Endodermal cell (in vitro differentiated cells): ENCODE results near the gene NFIA. TPM values are rescaled to one million over a fixed set of nuclear protein-coding genes. Genes with fewer than 3 reads are reported as not detected.

Experiments
- DNase-seq: peaks from one replicate; pipeline ENCODE4 v3.0.0-alpha.2; 2017
- H3K27ac ChIP-seq: 2 replicates; pipeline ENCODE4 v1.5.1; 2013; ENCODE audit warnings: mild to moderate bottlenecking, low read depth, low read length, moderate library complexity
- H3K27me3 ChIP-seq: 2 replicates; pipeline ENCODE4 v1.6.1; 2013; ENCODE audit warnings: mild to moderate bottlenecking, low read length, moderate library complexity; ENCODE audit not compliant: insufficient read depth, control insufficient read depth, poor library complexity, severe bottlenecking
- H3K36me3 ChIP-seq: 2 replicates; pipeline ENCODE4 v1.7.0; 2013; ENCODE audit warnings: mild to moderate bottlenecking, low read length, moderate library complexity; ENCODE audit not compliant: control insufficient read depth, insufficient read depth
- H3K4me1 ChIP-seq: one replicate; pipeline ENCODE4 v1.7.0; 2013; ENCODE audit warnings: low read length; ENCODE audit not compliant: control insufficient read depth, insufficient read depth
- H3K4me3 ChIP-seq: 2 replicates; pipeline ENCODE4 v1.5.1; 2013; ENCODE audit warnings: mild to moderate bottlenecking, low read length, moderate library complexity
- H3K9ac ChIP-seq: 2 replicates; pipeline ENCODE4 v1.6.1; 2013; ENCODE audit warnings: mild to moderate bottlenecking, low read length, moderate library complexity; ENCODE audit not compliant: poor library complexity, severe bottlenecking; ENCODE audit errors: extremely low read depth
- H3K9me3 ChIP-seq: 2 replicates; pipeline ENCODE4 v1.6.1; 2013; ENCODE audit warnings: mild to moderate bottlenecking, low read length, moderate library complexity; ENCODE audit not compliant: control insufficient read depth
- H3K27ac Mint-ChIP-seq: 2 replicates; pipeline ENCODE4 v1.8.0; 2020; ENCODE audit warnings: mixed read lengths
- H3K27me3 Mint-ChIP-seq: 2 replicates; pipeline ENCODE4 v1.8.0; 2021; ENCODE audit warnings: mild to moderate bottlenecking, mixed read lengths; ENCODE audit not compliant: insufficient read depth
- H3K36me3 Mint-ChIP-seq: 2 replicates; pipeline ENCODE4 v1.8.0; 2020; ENCODE audit warnings: low read depth, mixed read lengths
- H3K4me1 Mint-ChIP-seq: 2 replicates; pipeline ENCODE4 v1.8.0; 2020; ENCODE audit warnings: mixed read lengths
- H3K4me3 Mint-ChIP-seq: 2 replicates; pipeline ENCODE4 v1.8.0; 2020; ENCODE audit warnings: mild to moderate bottlenecking, moderate library complexity, mixed read lengths
- H3K9me3 Mint-ChIP-seq: 2 replicates; pipeline ENCODE4 v1.8.0; 2020; ENCODE audit warnings: mild to moderate bottlenecking, mixed read lengths
- CTCF ChIP-seq: fragments of 200-600 bp; sonication (generic); conservative IDR thresholded peaks from 2 replicates; pipeline ENCODE4 v1.5.0; 2021; ENCODE audit warnings: antibody characterized with exemption, mild to moderate bottlenecking
- WGBS, 2 experiments: methylation state at CpG; one replicate each; pipeline versions ENCODE4 v1.1.5 to v1.1.7; 2013; ENCODE audit warnings: missing lambda C conversion rate in 2 of 2, mixed read lengths in 1 of 2; ENCODE audit not compliant: insufficient coverage in 1 of 2, insufficient read length in 1 of 2; 5-methylcytosine and 5-hydroxymethylcytosine counted together
- total RNA-seq, 2 donors: library from RNA; stranded (reverse); fragmentation: NEBNext Ultra II Directional in 1 of 2; extraction: Animal tissue kit (Norgen Biotek cat#: 25700) in 1 of 2; gene quantifications; 2 replicates in 1 of 2; 3 replicates in 1 of 2; pipeline ENCODE4 v1.2.1, GENCODE V29; 2021

NFIA gene
- total RNA-seq, 2 donors from 2014 or later, result 2.3 to 3.8 TPM

GRCh38 chr1:61400997-61401396, 318.6 kb downstream of the NFIA start:
- Mint-ChIP-seq H3K27ac (no peak overlapping the region), H3K9me3 (no peaks in the 10 kb centered on the region), H3K4me3 (no peak overlapping the region), H3K4me1 (peaks cover 17% of the 10 kb centered on the region), H3K27me3 (no peaks in the 10 kb centered on the region), H3K36me3 (no peaks in the 10 kb centered on the region)
- DNase-seq, result no peak
- Histone ChIP-seq H3K9me3 (no peaks in the 10 kb centered on the region), H3K4me1 (peaks cover 7% of the 10 kb centered on the region), H3K27me3 (no peaks in the 10 kb centered on the region), H3K4me3 (no peak overlapping the region), H3K27ac (no peak overlapping the region), H3K9ac (no peak overlapping the region), H3K36me3 (no peaks in the 10 kb centered on the region)
- no peak for TF ChIP-seq CTCF
- WGBS, 2 experiments, result 91 to 98% methylated on average over 3 of the region's 3 CpGs

GRCh38 chr1:61403679-61404596, 321.6 kb downstream of the NFIA start:
- H3K4me1 Mint-ChIP-seq, result peaks cover 12% of the 10 kb centered on the region
- peaks cover 7% of the 10 kb centered on the region for H3K4me1 ChIP-seq
- no peaks in the 10 kb centered on the region for H3K36me3 Mint-ChIP-seq
- 88 to 100% methylated on average over 8 to 12 of the region's 12 CpGs for WGBS, 2 experiments
- H3K9me3 ChIP-seq, result no peaks in the 10 kb centered on the region
- H3K9ac ChIP-seq, result no peak overlapping the region
- no peak for DNase-seq
- H3K27ac Mint-ChIP-seq, result no peak overlapping the region
- no peak overlapping the region for H3K27ac ChIP-seq
- H3K27me3 Mint-ChIP-seq, result no peaks in the 10 kb centered on the region
- H3K27me3 ChIP-seq, result no peaks in the 10 kb centered on the region
- H3K4me3 ChIP-seq, result no peak overlapping the region
- TF ChIP-seq CTCF, result no peak
- no peaks in the 10 kb centered on the region for H3K36me3 ChIP-seq
- no peak overlapping the region for H3K4me3 Mint-ChIP-seq
- H3K9me3 Mint-ChIP-seq, result no peaks in the 10 kb centered on the region

DNA sequence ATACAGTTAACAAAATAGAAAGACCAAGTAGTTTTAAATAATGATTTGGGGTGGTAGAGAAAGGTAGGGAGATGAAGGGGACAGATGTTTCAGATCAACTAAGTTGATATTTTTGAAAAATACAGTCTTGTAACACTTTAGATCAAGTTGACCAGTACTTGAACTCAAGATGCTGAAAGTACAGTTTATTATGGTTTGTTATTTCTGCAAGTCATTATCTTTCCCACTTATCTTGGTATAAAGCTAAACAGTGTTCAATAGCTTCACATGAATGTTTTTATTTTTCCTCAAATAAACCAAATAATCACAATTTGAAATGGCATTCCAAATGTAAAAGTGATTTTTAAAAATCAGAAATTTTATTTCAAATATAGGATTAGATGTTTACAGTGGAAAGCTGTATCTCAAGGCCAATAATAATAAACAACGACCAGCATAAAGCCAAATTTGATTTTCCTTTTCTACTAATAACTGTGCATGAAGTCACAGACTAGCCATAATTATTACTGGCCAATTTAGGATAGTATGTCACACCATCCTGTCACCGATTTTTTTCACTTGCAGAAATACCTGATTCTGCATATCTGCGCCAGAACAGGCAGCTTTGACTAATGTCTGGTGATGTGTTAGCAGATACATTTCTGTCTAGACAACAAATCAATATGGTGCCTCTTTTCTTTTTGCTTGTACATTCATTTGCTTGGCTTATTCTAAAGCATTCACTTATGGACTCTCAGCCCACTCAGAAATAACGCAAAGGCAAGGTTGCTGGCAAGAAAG, 322.4 kb downstream of the NFIA start:
- no peak for DNase-seq
- Histone ChIP-seq H3K9ac (no peak overlapping the region), H3K4me3 (no peak overlapping the region), H3K27me3 (no peaks in the 10 kb centered on the region), H3K4me1 (no peaks in the 10 kb centered on the region), H3K9me3 (no peaks in the 10 kb centered on the region), H3K27ac (no peak overlapping the region), H3K36me3 (no peaks in the 10 kb centered on the region)
- H3K9me3 Mint-ChIP-seq, result no peaks in the 10 kb centered on the region
- WGBS, 2 experiments, result 57 to 70% methylated on average over 3 to 4 of the region's 4 CpGs
- no peaks in the 10 kb centered on the region for H3K27me3 Mint-ChIP-seq
- no peak overlapping the region for H3K4me3 Mint-ChIP-seq
- H3K4me1 Mint-ChIP-seq, result peaks cover 4% of the 10 kb centered on the region
- no peak for TF ChIP-seq CTCF
- no peaks in the 10 kb centered on the region for H3K36me3 Mint-ChIP-seq
- no peak overlapping the region for H3K27ac Mint-ChIP-seq
